Activated naive CD4-positive, alpha-beta T cell treated with anti-CD3 and anti-CD28 coated beads, Interleukin-2, amount 50 U/mL, for 72 hours (primary cell): Measurements from ENCODE around the gene DLD. TPM values are rescaled to one million over a fixed set of nuclear protein-coding genes. Genes with fewer than 3 reads are reported as not detected.
A peak's percentile ranks its signal among the peaks of the same experiment; 100 is the strongest.
"Not testable (repeated sequence)": the region's sequence is repeated elsewhere in the genome, so short reads cannot be mapped to it uniquely, and the experiment has no call there.

Experiments
- ATAC-seq, 2 donors: fragments of 150-1000 bp; cut with Tn5 transposase; 2 replicates each; pipeline ENCODE4 v1.10.0; 2021; ENCODE audit warnings: mild to moderate bottlenecking in 2 of 2, moderate library complexity in 2 of 2
- DNase-seq, 2 donors: peaks; one replicate each; pipeline ENCODE4 v3.0.0; 2021 to 2022; ENCODE audit warnings: low spot score in 2 of 2
- H3K27ac Mint-ChIP-seq, 2 donors: one replicate each; pipeline ENCODE4 v1.8.0; 2022; ENCODE audit warnings: mild to moderate bottlenecking in 2 of 2, mixed read lengths in 2 of 2
- H3K36me3 Mint-ChIP-seq, 2 donors: one replicate each; pipeline ENCODE4 v1.8.0; 2022; ENCODE audit warnings: mixed read lengths in 2 of 2
- H3K9me3 Mint-ChIP-seq, 2 donors: one replicate each; pipeline ENCODE4 v1.8.0; 2022; ENCODE audit warnings: mixed read lengths in 2 of 2
- total RNA-seq, 2 donors: library from RNA; stranded (reverse); gene quantifications; one replicate each; pipeline ENCODE4 v1.2.3, GENCODE V29; 2022

The DLD gene
- total RNA-seq, 2 donors from 2014 or later = 82.8 to 96.5 TPM

DNA sequence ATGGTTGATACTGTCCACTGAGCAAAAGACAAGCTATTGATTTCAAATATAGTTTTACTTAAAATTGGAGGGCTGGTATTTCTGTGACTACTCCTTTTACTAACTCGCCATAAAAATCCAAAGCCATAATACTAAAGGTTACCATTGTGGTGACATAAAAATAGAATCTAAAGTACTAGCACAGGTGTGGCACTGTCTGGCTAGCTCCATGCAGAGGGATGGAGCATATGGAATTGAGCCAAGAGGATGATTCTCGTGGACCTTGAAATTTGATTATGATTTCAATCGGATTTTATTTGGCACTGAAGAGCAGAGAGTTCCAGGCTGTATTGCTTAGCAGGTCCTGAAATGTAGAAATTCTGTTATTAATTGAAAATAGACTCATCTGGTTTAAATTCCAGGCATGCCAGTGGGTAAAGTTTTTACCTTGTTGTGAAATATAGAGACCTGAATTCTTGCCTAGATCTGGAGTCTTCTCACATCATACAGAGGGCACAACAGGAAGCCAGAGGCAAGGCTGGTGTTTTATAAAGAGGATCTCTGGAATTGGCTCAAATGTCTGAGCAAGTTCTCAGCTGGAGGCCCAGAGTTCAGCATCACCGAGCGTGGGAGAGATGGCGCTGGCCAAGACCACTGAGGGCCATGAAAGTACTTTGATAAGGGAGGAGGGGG, 29.9 kb upstream of the DLD start:
- Mint-ChIP-seq H3K36me3 (no peaks in the 10 kb centered on the region), H3K9me3 (no peaks in the 10 kb centered on the region), H3K27ac (no peak overlapping the region)
- ATAC-seq = no peak
- DNase-seq = no peak

DNA sequence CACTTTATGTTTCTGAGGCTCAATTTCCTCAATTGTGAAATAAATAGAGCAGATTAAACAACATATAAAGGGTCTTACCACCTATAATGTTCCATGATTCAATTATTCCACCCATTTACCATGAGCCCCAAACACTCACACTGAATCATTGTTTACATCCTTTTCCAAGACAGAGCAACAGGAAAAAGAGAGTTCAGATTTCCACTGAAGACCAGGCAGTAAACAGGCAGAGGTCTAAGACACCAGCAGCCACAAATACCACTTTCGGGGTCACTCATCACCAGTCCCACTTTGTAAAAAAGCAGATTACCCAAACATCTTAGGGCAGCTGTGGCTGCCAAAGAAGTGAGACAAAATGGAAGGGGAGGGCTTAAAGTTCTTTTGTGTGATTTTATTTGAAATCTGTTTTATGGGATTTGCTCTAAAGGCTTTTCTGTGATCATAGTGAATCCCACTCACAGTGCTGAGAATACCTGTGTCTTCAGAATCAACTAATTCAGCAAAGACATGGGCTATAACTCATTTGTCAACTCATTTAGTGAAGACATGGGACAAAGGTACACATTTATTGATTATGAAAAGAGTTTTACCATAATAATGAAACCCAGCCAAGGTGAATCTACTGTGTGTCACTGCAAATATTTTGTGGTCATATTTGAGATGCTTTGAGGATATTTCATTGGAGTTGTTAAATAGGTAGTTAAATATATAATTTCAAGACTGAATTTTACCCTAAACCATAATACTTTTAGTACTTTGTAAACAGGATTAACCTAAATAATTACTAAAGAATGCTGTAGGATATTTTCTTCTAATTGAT, 24.8 kb upstream of the DLD start:
- DNase-seq (no peak), ATAC-seq (peak; percentile 45 to 87)
- H3K27ac Mint-ChIP-seq = peak overlapping the region; percentile 31 to 50
- H3K9me3 Mint-ChIP-seq = no peaks in the 10 kb centered on the region
- no peaks in the 10 kb centered on the region for H3K36me3 Mint-ChIP-seq

GRCh38 chr7:107867858-107868466, 23.0 kb upstream of the DLD start:
- Mint-ChIP-seq H3K36me3 (no peaks in the 10 kb centered on the region), H3K9me3 (no peaks in the 10 kb centered on the region), H3K27ac (no peak overlapping the region)
- no peak for DNase-seq
- no peak for ATAC-seq

DNA sequence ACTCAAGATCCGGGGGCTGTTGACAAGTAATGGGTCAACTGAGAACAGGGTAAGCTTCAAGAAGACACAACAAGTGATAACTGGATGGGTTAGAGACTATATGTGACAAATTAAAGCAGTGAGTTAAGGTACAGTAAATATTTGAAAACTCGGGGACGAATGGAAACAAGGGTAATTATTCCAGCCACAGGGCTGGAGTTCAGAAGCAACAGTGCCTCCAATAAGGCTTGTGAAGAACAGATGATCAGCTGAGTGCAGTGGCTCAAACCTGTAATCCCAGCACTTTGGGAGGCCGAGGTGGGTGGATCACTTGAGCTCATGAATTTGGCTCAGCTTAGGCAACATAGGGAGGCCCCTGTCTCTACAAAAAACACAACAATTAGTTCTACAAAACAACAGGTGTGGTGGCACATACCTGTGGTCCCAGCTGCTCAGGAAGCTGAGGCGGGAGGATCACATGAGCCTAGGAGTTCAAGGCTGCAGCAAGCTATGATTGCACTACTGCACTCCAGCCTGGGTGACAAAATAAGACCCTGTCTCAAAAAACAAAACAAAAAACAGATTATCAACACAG, 20.5 kb upstream of the DLD start:
- H3K27ac Mint-ChIP-seq = no peak overlapping the region
- H3K9me3 Mint-ChIP-seq = no peaks in the 10 kb centered on the region
- H3K36me3 Mint-ChIP-seq = no peaks in the 10 kb centered on the region
- no peak for ATAC-seq
- DNase-seq = no peak

GRCh38 chr7:107874111-107874510, 16.9 kb upstream of the DLD start:
- Mint-ChIP-seq H3K36me3 (no peaks in the 10 kb centered on the region), H3K27ac (no peak overlapping the region), H3K9me3 (no peaks in the 10 kb centered on the region)
- no peak for ATAC-seq
- DNase-seq = no peak

- H3K36me3 Mint-ChIP-seq = no peaks in the 10 kb centered on the region
- ATAC-seq (peak; percentile 75 to 82), DNase-seq (peak in 1 of 2 donors; percentile 56)
- H3K9me3 Mint-ChIP-seq = no peaks in the 10 kb centered on the region
- no peak overlapping the region for H3K27ac Mint-ChIP-seq
These were observed 16.2 kb upstream of the DLD start for GRCh38 chr7:107874605-107875446.

DNA sequence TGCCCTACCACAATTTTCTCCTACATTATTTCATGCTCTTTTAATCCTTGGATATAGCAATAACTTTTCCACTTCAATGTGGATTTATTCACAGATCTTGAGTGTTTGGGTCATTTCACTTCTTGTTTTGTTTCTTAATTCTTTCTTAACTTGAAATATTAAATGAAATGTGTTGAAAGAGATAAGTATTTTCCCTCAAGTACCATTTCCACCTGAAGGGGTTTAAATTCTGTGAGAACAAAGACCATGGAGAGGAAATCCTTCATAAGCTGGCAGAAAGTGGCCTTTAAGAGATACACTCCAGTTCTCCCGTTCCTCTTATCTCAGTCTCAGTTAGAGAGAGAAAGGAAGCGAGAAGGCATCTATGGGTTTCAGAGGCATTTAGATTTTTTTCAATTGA, 14.1 kb upstream of the DLD start:
- no peaks in the 10 kb centered on the region for H3K36me3 Mint-ChIP-seq
- H3K9me3 Mint-ChIP-seq = no peaks in the 10 kb centered on the region
- H3K27ac Mint-ChIP-seq = no peak overlapping the region
- DNase-seq = no peak
- no peak for ATAC-seq

- Mint-ChIP-seq H3K27ac (no peak overlapping the region), H3K36me3 (no peaks in the 10 kb centered on the region), H3K9me3 (no peaks in the 10 kb centered on the region)
- DNase-seq (no peak), ATAC-seq (no peak)
These were observed 13.1 kb upstream of the DLD start for GRCh38 chr7:107877731-107878382.

DNA sequence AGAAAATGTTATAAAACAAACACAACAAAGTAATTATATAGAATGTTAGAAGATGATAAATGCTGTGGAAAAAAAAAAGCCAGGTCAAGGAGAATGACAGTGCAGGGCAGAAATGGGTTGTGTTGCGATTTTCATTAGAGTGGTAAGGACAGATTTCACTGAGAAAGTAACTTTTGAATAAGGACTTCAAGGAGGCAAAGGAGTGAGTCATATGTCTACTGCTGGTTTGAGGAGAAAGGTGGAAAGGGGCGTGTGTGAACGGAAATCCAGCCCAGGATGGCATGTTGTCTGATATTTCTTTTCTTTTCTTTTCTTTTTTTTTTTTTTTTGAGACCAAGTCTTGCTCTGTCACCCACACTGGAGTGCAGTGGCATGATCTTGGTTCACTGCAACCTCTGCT, 12.3 kb upstream of the DLD start:
- no peak overlapping the region for H3K27ac Mint-ChIP-seq
- no peaks in the 10 kb centered on the region for H3K36me3 Mint-ChIP-seq
- DNase-seq (no peak), ATAC-seq (peak; percentile 13 to 52)
- no peaks in the 10 kb centered on the region for H3K9me3 Mint-ChIP-seq

- H3K36me3 Mint-ChIP-seq = no peaks in the 10 kb centered on the region
- H3K9me3 Mint-ChIP-seq = no peaks in the 10 kb centered on the region
- DNase-seq = no peak
- peak; percentile 67 to 69 for ATAC-seq
- no peak overlapping the region for H3K27ac Mint-ChIP-seq
These were observed 11.5 kb upstream of the DLD start for GRCh38 chr7:107879400-107880035.

DNA sequence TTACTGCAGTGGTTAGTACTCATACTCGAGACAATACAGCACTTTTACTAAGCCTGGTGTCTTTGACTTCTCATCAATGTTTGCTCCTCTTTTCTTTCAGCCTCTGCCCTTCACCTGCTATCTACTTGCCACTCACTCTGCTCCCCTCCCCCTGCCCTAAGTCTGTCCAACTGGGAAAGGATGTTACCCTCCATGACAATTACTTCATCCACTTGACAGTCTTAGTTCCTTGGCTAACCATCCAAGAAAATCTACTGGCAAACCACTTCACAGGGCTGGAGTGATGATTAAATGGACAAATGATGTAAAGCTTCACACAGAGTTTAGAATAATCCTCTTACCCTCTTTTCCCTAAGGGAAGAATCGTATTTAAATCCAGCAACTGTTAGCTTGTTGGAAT, 8.2 kb upstream of the DLD start:
- Mint-ChIP-seq H3K9me3 (no peaks in the 10 kb centered on the region), H3K36me3 (no peaks in the 10 kb centered on the region), H3K27ac (no peak overlapping the region)
- DNase-seq = no peak
- no peak for ATAC-seq

DNA sequence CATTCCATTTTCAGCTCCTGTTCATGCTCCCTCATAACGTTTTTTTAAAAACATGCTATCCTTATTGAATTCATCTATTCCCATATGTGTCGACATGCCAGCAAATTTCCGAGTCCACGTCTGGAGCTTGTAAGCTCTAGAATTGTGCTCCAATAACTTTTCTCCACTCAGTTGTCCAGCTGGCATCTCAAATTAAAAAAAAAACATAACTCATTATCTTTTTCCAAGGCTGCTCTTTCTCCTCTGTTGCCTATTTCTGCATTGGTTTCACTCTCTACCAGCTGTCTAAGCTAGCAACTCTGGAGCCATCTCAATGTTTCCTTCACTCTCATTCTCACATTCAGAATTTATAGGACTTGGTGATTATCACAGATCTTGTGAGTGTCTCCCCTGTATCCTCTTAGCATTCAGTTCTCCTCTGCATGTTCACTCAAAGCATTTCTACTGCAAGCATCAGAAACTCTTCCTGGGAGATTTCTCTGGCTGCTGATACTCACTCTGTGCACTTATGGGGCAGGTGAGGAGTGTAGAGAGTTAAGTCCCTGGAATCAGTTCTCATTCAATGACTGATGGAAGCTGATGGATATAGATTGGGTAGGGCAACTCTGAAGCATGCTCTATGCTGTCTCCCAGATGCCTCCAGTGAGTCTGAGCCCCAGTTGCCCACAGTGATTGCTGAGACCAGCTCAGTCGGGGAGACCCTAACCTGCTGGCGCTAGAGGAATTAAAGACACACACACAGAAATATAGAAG, 6.7 kb upstream of the DLD start:
- H3K36me3 Mint-ChIP-seq = peaks cover 0 to 8% of the 10 kb centered on the region in 2 donors
- peak in 1 of 2 donors; percentile 13 for ATAC-seq

DNA sequence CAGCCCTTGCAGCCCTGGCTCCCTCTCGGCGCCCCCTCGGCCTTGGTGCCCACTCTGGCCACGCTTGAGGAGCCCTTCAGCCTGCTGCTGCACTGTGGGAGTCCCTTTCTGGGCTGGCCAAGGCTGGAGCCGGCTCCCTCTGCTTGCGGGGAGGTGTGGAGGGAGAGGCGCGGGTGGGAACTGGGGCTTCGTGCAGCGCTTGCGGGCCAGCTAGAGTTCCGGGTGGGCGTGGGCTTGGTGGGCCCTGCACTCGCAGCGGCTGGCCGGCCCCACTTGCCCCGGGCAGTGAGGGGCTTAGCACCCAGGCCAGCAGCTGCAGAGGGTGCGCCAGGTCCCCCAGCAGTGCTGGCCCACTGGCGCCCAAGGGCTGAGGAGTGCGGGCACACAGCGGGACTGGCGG, 3.2 kb upstream of the DLD start:
- not testable (repeated sequence) for H3K27ac Mint-ChIP-seq, DNase-seq, H3K9me3 Mint-ChIP-seq, H3K36me3 Mint-ChIP-seq, ATAC-seq

More for the DNA sequence above, 6.7 kb upstream of the DLD start:
- H3K9me3 Mint-ChIP-seq = no peaks in the 10 kb centered on the region
- no peak overlapping the region for H3K27ac Mint-ChIP-seq
- no peak for DNase-seq

GRCh38 chr7:107889992-107890391, 991 bp upstream of the DLD start:
- no peak for DNase-seq
- H3K27ac Mint-ChIP-seq = peak overlapping the region; percentile 95 to 99
- H3K9me3 Mint-ChIP-seq = no peaks in the 10 kb centered on the region
- peaks cover 13 to 19% of the 10 kb centered on the region in 2 donors for H3K36me3 Mint-ChIP-seq
- no peak for ATAC-seq

GRCh38 chr7:107890493-107890961, 456 bp upstream of the DLD start:
- no peaks in the 10 kb centered on the region for H3K9me3 Mint-ChIP-seq
- DNase-seq = no peak
- H3K27ac Mint-ChIP-seq = peak overlapping the region; percentile 95 to 99
- peaks cover 13 to 24% of the 10 kb centered on the region in 2 donors for H3K36me3 Mint-ChIP-seq
- ATAC-seq = peak; percentile 6 to 17
